Retinal pigment epithelial cell (primary cell): ENCODE measurements around the gene ANKRD16.
"Not testable (repeated sequence)": the region's sequence is repeated elsewhere in the genome, so short reads cannot be mapped to it uniquely, and the experiment has no call there.

ENCODE experiments used
- DNase-seq: peaks from one replicate; pipeline ENCODE4 v3.0.0-alpha.2; 2010; ENCODE audit warnings: low read depth
- H3K4me3 ChIP-seq: 2 replicates; pipeline ENCODE4 v1.5.1; 2011; ENCODE audit warnings: mild to moderate bottlenecking, low read length, control low read depth, moderate library complexity
- CTCF ChIP-seq: conservative IDR thresholded peaks from 2 replicates; pipeline ENCODE4 v1.5.1; 2011; ENCODE audit warnings: low read depth, low read length, control low read depth, inconsistent platforms

ANKRD16 gene

GRCh38 chr10:5885619-5886018 is 4.1 kb downstream of the ANKRD16 start:
- no peak for TF ChIP-seq CTCF
- no peak overlapping the region for H3K4me3 ChIP-seq
- no peak for DNase-seq

GRCh38 chr10:5882961-5883360 is 6.7 kb downstream of the ANKRD16 start:
- no peak for DNase-seq
- H3K4me3 ChIP-seq, result no peak overlapping the region
- no peak for TF ChIP-seq CTCF

- not testable (repeated sequence) for H3K4me3 ChIP-seq, DNase-seq
These were observed 12.7 kb downstream of the ANKRD16 start for GRCh38 chr10:5877041-5877440.

- TF ChIP-seq CTCF, result no peak
- no peak overlapping the region for H3K4me3 ChIP-seq
- DNase-seq, result no peak
These were observed 13.4 kb downstream of the ANKRD16 start for GRCh38 chr10:5876181-5876768.

GRCh38 chr10:5873515-5873995 is 16.1 kb downstream of the ANKRD16 start:
- no peak overlapping the region for H3K4me3 ChIP-seq

GRCh38 chr10:5871596-5871995 is 18.1 kb downstream of the ANKRD16 start:
- DNase-seq, result no peak
- H3K4me3 ChIP-seq, result no peak overlapping the region
- no peak for TF ChIP-seq CTCF

More at GRCh38 chr10:5873515-5873995, 16.1 kb downstream of the ANKRD16 start:
- TF ChIP-seq CTCF, result peak; percentile 69
- DNase-seq, result no peak

GRCh38 chr10:5869156-5869555 is 20.5 kb downstream of the ANKRD16 start:
- TF ChIP-seq CTCF, result no peak
- DNase-seq, result no peak
- H3K4me3 ChIP-seq, result no peak overlapping the region

- not testable (repeated sequence) for DNase-seq, H3K4me3 ChIP-seq
These were observed 21.3 kb downstream of the ANKRD16 start for GRCh38 chr10:5868383-5868782.

- not testable (repeated sequence) for DNase-seq
These were observed 22.5 kb downstream of the ANKRD16 start for GRCh38 chr10:5867091-5867615.

GRCh38 chr10:5866451-5867081 is 23.1 kb downstream of the ANKRD16 start:
- not testable (repeated sequence) for H3K4me3 ChIP-seq, DNase-seq

More at GRCh38 chr10:5867091-5867615, 22.5 kb downstream of the ANKRD16 start:
- H3K4me3 ChIP-seq, result not testable (repeated sequence)

GRCh38 chr10:5862981-5863685 is 26.6 kb downstream of the ANKRD16 start:
- DNase-seq, H3K4me3 ChIP-seq: not testable (repeated sequence)
